ENCODE measurements around the gene CEP85. TPM values are rescaled to one million over a fixed set of nuclear protein-coding genes. Genes with fewer than 3 reads are reported as not detected.
A peak's percentile ranks its signal among the peaks of the same experiment; 100 is the strongest.

Gene CEP85
- total and polyA plus RNA-seq, 9 of the 15 experiments (the other 6 are each of a cell fraction or from before 2014, with no cell fraction given), result 42.1 to 140 (median 92.6) TPM

DNA sequence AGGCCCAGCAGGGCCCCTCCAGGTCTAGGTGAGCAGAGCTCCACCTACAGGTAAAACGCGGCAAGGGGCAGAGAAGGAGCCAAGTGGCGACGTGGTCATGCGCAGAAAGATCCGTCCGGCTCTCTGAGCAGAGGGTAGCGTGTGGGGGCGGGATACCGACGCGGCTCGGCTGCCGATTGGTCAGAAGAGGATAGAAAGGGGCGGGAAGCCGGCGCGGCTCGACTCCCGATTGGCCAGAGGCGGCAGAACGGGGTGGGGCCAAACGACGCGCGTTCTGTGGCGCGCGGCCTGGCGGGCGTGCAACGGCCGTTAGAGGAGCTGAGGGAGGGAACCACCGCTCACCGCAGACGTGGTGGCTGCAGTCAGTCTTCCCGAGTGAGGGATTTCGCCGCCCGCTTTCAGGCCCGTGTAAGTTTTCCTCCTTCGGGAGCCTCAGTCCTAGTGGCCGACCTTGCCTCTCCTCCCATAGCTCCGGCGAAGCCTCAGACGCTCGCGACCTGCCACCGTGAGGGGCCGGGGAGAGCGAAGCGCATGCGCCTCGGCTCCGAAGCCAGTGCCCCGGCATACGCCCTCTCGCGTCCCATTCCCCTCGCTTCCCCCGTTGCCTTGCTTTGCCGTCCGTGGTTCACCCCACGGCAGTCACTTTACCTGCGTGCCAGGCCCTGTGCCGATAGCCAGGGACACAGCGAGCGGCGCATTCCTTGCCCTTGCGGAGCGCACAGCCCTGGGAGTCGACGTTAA lies at the start of gene CEP85 (continued):
- no peak; the same call in 1 of the 2 replicates for TF ChIP-seq TEAD4 (IDR thresholded peaks at IDR 0.05; ENCODE audit: low read length)
- TF ChIP-seq TEAD4 (CRISPR knock-in tag; IDR thresholded peaks at IDR 0.05; ENCODE audit: borderline replicate concordance), result peak; percentile 75; the same call in 1 of the 2 replicates
- TF ChIP-seq, protein P1, sequence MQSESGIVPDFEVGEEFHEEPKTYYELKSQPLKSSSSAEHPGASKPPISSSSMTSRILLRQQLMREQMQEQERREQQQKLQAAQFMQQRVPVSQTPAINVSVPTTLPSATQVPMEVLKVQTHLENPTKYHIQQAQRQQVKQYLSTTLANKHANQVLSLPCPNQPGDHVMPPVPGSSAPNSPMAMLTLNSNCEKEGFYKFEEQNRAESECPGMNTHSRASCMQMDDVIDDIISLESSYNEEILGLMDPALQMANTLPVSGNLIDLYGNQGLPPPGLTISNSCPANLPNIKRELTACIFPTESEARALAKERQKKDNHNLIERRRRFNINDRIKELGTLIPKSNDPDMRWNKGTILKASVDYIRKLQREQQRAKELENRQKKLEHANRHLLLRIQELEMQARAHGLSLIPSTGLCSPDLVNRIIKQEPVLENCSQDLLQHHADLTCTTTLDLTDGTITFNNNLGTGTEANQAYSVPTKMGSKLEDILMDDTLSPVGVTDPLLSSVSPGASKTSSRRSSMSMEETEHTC (IDR thresholded peaks at IDR 0.05), result no peak
- TF ChIP-seq, protein P2, sequence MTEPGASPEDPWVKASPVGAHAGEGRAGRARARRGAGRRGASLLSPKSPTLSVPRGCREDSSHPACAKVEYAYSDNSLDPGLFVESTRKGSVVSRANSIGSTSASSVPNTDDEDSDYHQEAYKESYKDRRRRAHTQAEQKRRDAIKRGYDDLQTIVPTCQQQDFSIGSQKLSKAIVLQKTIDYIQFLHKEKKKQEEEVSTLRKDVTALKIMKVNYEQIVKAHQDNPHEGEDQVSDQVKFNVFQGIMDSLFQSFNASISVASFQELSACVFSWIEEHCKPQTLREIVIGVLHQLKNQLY (CRISPR knock-in tag; conservative IDR thresholded peaks at IDR 0.05), result no peak
- TF ChIP-seq RBM22 (IDR thresholded peaks at IDR 0.05; ENCODE audit: low read depth, low read length, poor library complexity, severe bottlenecking), result no peak
- 0 out of 2 replicates have a peak, but pooled peaks have one; percentile 23 for TF ChIP-seq ZNF174 (CRISPR knock-in tag; IDR thresholded peaks at IDR 0.05)
- TF ChIP-seq NELFE (IDR thresholded peaks at IDR 0.05; ENCODE audit: insufficient read depth, insufficient read length), result no peak
- TF ChIP-seq SAFB (IDR thresholded peaks at IDR 0.05; ENCODE audit: borderline replicate concordance, low read depth, low read length), result no peak
- TF ChIP-seq BCOR (IDR thresholded peaks at IDR 0.05), result peak; percentile 74
- TF ChIP-seq FOXK2 (conservative IDR thresholded peaks at IDR 0.05 in 1 of 2, IDR thresholded peaks at IDR 0.05 in 1 of 2; ENCODE audit: low read depth in 2 of 2), result no peak
- TF ChIP-seq, protein P3, sequence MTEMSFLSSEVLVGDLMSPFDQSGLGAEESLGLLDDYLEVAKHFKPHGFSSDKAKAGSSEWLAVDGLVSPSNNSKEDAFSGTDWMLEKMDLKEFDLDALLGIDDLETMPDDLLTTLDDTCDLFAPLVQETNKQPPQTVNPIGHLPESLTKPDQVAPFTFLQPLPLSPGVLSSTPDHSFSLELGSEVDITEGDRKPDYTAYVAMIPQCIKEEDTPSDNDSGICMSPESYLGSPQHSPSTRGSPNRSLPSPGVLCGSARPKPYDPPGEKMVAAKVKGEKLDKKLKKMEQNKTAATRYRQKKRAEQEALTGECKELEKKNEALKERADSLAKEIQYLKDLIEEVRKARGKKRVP (CRISPR knock-in tag; IDR thresholded peaks at IDR 0.05), result peak; percentile 58; the same call in 1 of the 2 replicates
- TF ChIP-seq, protein P4, sequence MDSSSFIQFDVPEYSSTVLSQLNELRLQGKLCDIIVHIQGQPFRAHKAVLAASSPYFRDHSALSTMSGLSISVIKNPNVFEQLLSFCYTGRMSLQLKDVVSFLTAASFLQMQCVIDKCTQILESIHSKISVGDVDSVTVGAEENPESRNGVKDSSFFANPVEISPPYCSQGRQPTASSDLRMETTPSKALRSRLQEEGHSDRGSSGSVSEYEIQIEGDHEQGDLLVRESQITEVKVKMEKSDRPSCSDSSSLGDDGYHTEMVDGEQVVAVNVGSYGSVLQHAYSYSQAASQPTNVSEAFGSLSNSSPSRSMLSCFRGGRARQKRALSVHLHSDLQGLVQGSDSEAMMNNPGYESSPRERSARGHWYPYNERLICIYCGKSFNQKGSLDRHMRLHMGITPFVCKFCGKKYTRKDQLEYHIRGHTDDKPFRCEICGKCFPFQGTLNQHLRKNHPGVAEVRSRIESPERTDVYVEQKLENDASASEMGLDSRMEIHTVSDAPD (CRISPR knock-in tag; IDR thresholded peaks at IDR 0.05), result no peak
- peak; percentile 87 for TF ChIP-seq ATF7 (IDR thresholded peaks at IDR 0.05)
- peak; percentile 83 for TF ChIP-seq SMARCA5 (IDR thresholded peaks at IDR 0.05)
- no peak for TF ChIP-seq DNMT1 (IDR thresholded peaks at IDR 0.05)
- TF ChIP-seq, protein P5, sequence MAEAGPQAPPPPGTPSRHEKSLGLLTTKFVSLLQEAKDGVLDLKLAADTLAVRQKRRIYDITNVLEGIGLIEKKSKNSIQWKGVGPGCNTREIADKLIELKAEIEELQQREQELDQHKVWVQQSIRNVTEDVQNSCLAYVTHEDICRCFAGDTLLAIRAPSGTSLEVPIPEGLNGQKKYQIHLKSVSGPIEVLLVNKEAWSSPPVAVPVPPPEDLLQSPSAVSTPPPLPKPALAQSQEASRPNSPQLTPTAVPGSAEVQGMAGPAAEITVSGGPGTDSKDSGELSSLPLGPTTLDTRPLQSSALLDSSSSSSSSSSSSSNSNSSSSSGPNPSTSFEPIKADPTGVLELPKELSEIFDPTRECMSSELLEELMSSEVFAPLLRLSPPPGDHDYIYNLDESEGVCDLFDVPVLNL (CRISPR knock-in tag; IDR thresholded peaks at IDR 0.05; ENCODE audit: low read depth), result 0 out of 2 replicates have a peak, but pooled peaks have one; percentile 51
- TF ChIP-seq NFYB (IDR thresholded peaks at IDR 0.05; ENCODE audit: extremely low read depth, insufficient read length), result peak; percentile 82
- peak; percentile 87 for TF ChIP-seq MYC (IDR thresholded peaks at IDR 0.05; ENCODE audit: low read depth, low read length)
- no peak for TF ChIP-seq MYC (CRISPR knock-in tag; IDR thresholded peaks at IDR 0.05; ENCODE audit: borderline replicate concordance, low read depth)
- TF ChIP-seq ADNP (tag; IDR thresholded peaks at IDR 0.05), result no peak
- TF ChIP-seq NBN (IDR thresholded peaks at IDR 0.05; ENCODE audit: low read depth), result peak; percentile 59; the same call in 1 of the 2 replicates
- peak; percentile 40 for TF ChIP-seq FIP1L1 (IDR thresholded peaks at IDR 0.05; ENCODE audit: low read depth, low read length, poor library complexity, severe bottlenecking)
- no peak for TF ChIP-seq ZKSCAN3 (CRISPR knock-in tag; IDR thresholded peaks at IDR 0.05)

Measured in K562 (cell line).